Panc1 (cell line): Measurements from ENCODE around the gene HINT2. TPM values are rescaled to one million over a fixed set of nuclear protein-coding genes. Genes with fewer than 3 reads are reported as not detected.

Source experiments
- ATAC-seq: fragments of 200-7000 bp; cut with Tn5 transposase; 2 replicates; pipeline ENCODE4 v1.9.1; 2020; ENCODE audit warnings: mild to moderate bottlenecking, moderate library complexity
- BruUV-seq: library from RNA; stranded (reverse); fragments of 400-500 nt; replicated peaks from 2 replicates; lab custom pipeline; 2021; lab: Mats Ljungman, UMichigan
- CTCF ChIA-PET: fragments of 300-600 bp; sonication (Branson Sonifier 250); formaldehyde crosslinking; loops from one replicate; lab custom pipeline; 2022; ENCODE audit warnings: antibody characterized with exemption; lab: Charles Lee
- POLR2A ChIA-PET: fragments of 300-600 bp; sonication (Branson Sonifier 250); formaldehyde crosslinking; loops from one replicate; lab custom pipeline; 2022; ENCODE audit warnings: antibody characterized with exemption; lab: Charles Lee
- DNase-seq: peaks from one replicate; pipeline ENCODE4 v3.0.0-alpha.2; 2010; ENCODE audit warnings: low read depth, low spot score
- H3K27ac ChIP-seq: 2 replicates; pipeline ENCODE4 v1.5.1; 2011; ENCODE audit warnings: mild to moderate bottlenecking, low read length, inconsistent platforms
- H3K27me3 ChIP-seq: fragments of 200-500 bp; sonication (Bioruptor generic); 2 replicates; pipeline ENCODE4 v1.6.0; 2014; ENCODE audit warnings: low read length, inconsistent platforms; ENCODE audit not compliant: control insufficient read depth, insufficient read depth
- H3K36me3 ChIP-seq: fragments of 200-500 bp; sonication (Bioruptor generic); 2 replicates; pipeline ENCODE4 v1.5.1; 2014; ENCODE audit warnings: inconsistent platforms, mild to moderate bottlenecking, low read length, moderate library complexity; ENCODE audit not compliant: control insufficient read depth, insufficient read depth
- H3K4me1 ChIP-seq: 2 replicates; pipeline ENCODE4 v1.5.1; 2011; ENCODE audit warnings: inconsistent platforms, mild to moderate bottlenecking, low read length, moderate library complexity; ENCODE audit not compliant: control insufficient read depth, insufficient read depth
- H3K4me3 ChIP-seq, 2 experiments: 2 replicates each; pipeline ENCODE4 v1.5.1; 2011 to 2012; ENCODE audit warnings: low read depth in 2 of 2, low read length in 2 of 2, mild to moderate bottlenecking in 2 of 2, inconsistent platforms in 1 of 2, moderate library complexity in 1 of 2
- H3K9me3 ChIP-seq: fragments of 200-500 bp; sonication (Bioruptor generic); 2 replicates; pipeline ENCODE4 v1.5.1; 2014; ENCODE audit warnings: low read depth, mild to moderate bottlenecking, inconsistent platforms, low read length, moderate library complexity; ENCODE audit not compliant: control insufficient read depth, insufficient read depth
- POLR2AphosphoS5 ChIP-seq: IDR thresholded peaks from 2 replicates; pipeline ENCODE4 v1.6.1; 2012; ENCODE audit warnings: mild to moderate bottlenecking, low read depth, low read length, moderate library complexity
- REST ChIP-seq, 2 experiments: IDR thresholded peaks; 2 replicates each; pipeline ENCODE4 v1.6.1; 2011 to 2012; ENCODE audit warnings: low read depth in 2 of 2, control low read depth in 1 of 2, low read length in 1 of 2, mild to moderate bottlenecking in 1 of 2, moderate library complexity in 1 of 2; ENCODE audit not compliant: insufficient read depth in 1 of 2
- SIN3A ChIP-seq: IDR thresholded peaks from 2 replicates; pipeline ENCODE4 v1.6.1; 2012; ENCODE audit warnings: low read depth, mild to moderate bottlenecking, low read length, moderate library complexity, borderline replicate concordance; ENCODE audit not compliant: insufficient read depth
- TCF7L2 ChIP-seq: IDR thresholded peaks from 2 replicates; pipeline ENCODE4 v1.6.1; 2011; ENCODE audit warnings: mild to moderate bottlenecking, low read depth, low read length, inconsistent platforms
- in situ Hi-C: cut with HindIII; loops from 2 replicates; pipeline ENCODE4 v1.10.0; 2016; ENCODE audit warnings: low sequenced_read_pairs, low pct_unique_long_range_greater_than_20kb
- intact Hi-C: fragments of 100-400 bp; cut with micrococcal nuclease; formaldehyde crosslinking; loops from one replicate; pipeline ENCODE4 v1.10.0; 2022; ENCODE audit not compliant: unreplicated experiment
- total RNA-seq: library from RNA; stranded (reverse); gene quantifications from one replicate; pipeline ENCODE4 v1.2.1, GENCODE V29; 2021; ENCODE audit not compliant: unreplicated experiment
- TF ChIP-seq, protein P1 (sequence below): fragments of 450-650 bp; IDR thresholded peaks from 2 replicates; pipeline ENCODE4 v1.5.1; 2017; ENCODE audit warnings: mild to moderate bottlenecking

HINT2 gene
- total RNA-seq, 1 experiment from 2014 or later: 75.6 TPM

DNA sequence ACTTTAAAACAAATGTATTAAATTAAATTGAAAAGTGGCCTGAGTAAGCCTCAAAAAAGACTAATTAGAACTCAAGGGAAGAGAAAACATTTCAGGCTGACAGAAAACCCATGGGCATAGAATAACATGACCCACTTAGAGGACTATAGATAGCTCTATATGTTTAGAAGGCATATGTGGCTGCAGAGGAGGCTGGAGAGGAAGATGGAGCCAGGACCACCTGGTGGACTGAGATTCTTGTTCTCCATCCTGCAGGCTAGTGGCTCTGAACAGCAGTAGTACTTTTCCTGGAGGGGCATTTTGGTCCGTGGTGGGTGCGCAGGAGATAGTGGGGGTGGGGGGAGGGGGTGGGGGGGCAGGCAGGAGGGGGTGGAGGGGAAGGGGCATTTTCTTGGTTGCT is 33.8 kb downstream of the HINT2 start:
- TF ChIP-seq POLR2AphosphoS5 (no peak), REST (IDR thresholded peaks at IDR 0.05; ENCODE audit: insufficient read depth in 1 of 2, low read depth in 2 of 2, low read length in 1 of 2) (no peak), SIN3A (no peak), TCF7L2 (no peak)
- TF ChIP-seq, protein P1, sequence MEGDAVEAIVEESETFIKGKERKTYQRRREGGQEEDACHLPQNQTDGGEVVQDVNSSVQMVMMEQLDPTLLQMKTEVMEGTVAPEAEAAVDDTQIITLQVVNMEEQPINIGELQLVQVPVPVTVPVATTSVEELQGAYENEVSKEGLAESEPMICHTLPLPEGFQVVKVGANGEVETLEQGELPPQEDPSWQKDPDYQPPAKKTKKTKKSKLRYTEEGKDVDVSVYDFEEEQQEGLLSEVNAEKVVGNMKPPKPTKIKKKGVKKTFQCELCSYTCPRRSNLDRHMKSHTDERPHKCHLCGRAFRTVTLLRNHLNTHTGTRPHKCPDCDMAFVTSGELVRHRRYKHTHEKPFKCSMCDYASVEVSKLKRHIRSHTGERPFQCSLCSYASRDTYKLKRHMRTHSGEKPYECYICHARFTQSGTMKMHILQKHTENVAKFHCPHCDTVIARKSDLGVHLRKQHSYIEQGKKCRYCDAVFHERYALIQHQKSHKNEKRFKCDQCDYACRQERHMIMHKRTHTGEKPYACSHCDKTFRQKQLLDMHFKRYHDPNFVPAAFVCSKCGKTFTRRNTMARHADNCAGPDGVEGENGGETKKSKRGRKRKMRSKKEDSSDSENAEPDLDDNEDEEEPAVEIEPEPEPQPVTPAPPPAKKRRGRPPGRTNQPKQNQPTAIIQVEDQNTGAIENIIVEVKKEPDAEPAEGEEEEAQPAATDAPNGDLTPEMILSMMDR: no peak
- H3K36me3 ChIP-seq: no peaks in the 10 kb centered on the region
- POLR2A ChIA-PET: interaction anchor here (0.7 kb wide), 2 partner anchors 98 to 138 kb away, joined by 7 to 10 read pairs; no protein-coding TSS in a partner anchor
- in situ Hi-C loops (no loop called here), intact Hi-C loops (no loop called here)
- no peak overlapping the region for H3K27ac ChIP-seq
- H3K27me3 ChIP-seq: no peaks in the 10 kb centered on the region
- CTCF ChIA-PET: no interaction called here
- H3K4me3 ChIP-seq: no peak overlapping the region
- no peaks in the 10 kb centered on the region for H3K4me1 ChIP-seq
- ATAC-seq: no peak
- BruUV-seq: no TSS peak
- no peak for DNase-seq
- no peaks in the 10 kb centered on the region for H3K9me3 ChIP-seq

- BruUV-seq: no TSS peak
- in situ Hi-C loops: no loop called here
- intact Hi-C loops: no loop called here
- DNase-seq: no peak
- no peak overlapping the region for H3K4me3 ChIP-seq
- no peaks in the 10 kb centered on the region for H3K9me3 ChIP-seq
- no peak overlapping the region for H3K27ac ChIP-seq
- H3K4me1 ChIP-seq: no peaks in the 10 kb centered on the region
- CTCF ChIA-PET: interaction anchor here (1.0 kb wide), 1 partner anchor 11 kb away, joined by 7 read pairs; no protein-coding TSS in a partner anchor
- TF ChIP-seq, protein P1: no peak
- TF ChIP-seq SIN3A (no peak), POLR2AphosphoS5 (no peak), TCF7L2 (no peak), REST (IDR thresholded peaks at IDR 0.05; ENCODE audit: insufficient read depth in 1 of 2, low read depth in 2 of 2, low read length in 1 of 2) (no peak)
- no peaks in the 10 kb centered on the region for H3K36me3 ChIP-seq
- no peak for ATAC-seq
- POLR2A ChIA-PET: interaction anchor here (0.6 kb wide), 1 partner anchor 38 kb away, joined by 11 read pairs; no protein-coding TSS in a partner anchor
- no peaks in the 10 kb centered on the region for H3K27me3 ChIP-seq
Observed at GRCh38 chr9:35778496-35778895, 36.3 kb downstream of the HINT2 start.
